Brain microvascular endothelial cell (primary cell): ENCODE measurements around the gene SORT1.

Experiments used
- DNase-seq: peaks from one replicate; pipeline ENCODE4 v3.0.0-alpha.2; 2020
- H3K27ac ChIP-seq: fragments of 250-450 bp; sonication (Bioruptor Pico); 2 replicates; pipeline ENCODE4 v1.5.1; 2020; ENCODE audit warnings: mild to moderate bottlenecking, moderate library complexity
- H3K27me3 ChIP-seq: fragments of 250-450 bp; sonication (Bioruptor Pico); replicated peaks from 2 replicates; pipeline ENCODE4 v1.5.1; 2020; ENCODE audit warnings: mild to moderate bottlenecking
- H3K36me3 ChIP-seq: fragments of 250-450 bp; sonication (Bioruptor Pico); replicated peaks from 2 replicates; pipeline ENCODE4 v1.5.1; 2020; ENCODE audit warnings: mild to moderate bottlenecking
- H3K4me3 ChIP-seq: 2 replicates; pipeline ENCODE4 v1.5.1; 2011; ENCODE audit warnings: low read depth, mild to moderate bottlenecking, control low read depth, low read length, moderate library complexity
- in situ Hi-C: cut with HindIII; loops from 2 replicates; pipeline ENCODE4 v1.10.0; 2017; ENCODE audit warnings: low sequenced_read_pairs, low pct_ligation_motif_present
- TF ChIP-seq, protein P1 (sequence below): IDR thresholded peaks from 2 replicates; pipeline ENCODE4 v1.5.1; 2011; ENCODE audit warnings: low read depth, mild to moderate bottlenecking, moderate library complexity, low read length, control low read depth, inconsistent platforms; ENCODE audit errors: missing control alignments

Gene SORT1

DNA sequence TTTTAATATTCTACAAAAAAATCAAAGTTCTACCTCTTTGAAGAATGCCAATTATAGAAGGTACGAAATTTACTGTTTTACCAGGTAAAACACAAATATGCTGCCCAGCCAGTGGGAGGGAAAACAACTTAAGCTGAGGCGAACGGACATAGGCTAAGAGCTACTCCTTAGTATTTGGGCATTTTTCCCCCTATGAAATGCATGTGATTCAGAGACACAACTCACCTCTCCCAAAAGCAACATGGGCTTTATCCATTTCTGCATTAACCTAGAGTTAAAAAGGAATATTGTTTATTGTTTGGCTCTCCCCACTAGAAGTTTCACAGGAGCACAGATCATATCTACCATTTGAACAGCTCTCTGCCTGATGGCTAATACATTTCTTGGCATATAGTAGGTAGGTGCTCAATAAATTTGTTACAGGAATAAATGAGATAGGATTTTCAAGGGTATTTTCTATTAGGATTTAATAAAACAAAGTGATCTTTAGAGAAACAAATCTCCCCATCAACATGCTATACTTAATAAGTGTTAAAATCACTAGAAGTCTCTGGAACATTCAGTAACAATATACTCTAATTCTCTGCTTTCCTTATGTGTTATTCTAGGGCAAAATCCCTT, 2.4 kb upstream of the SORT1 start:
- Histone ChIP-seq H3K4me3 (no peak overlapping the region), H3K27ac (no peak overlapping the region), H3K27me3 (no peaks in the 10 kb centered on the region), H3K36me3 (peaks cover 28% of the 10 kb centered on the region)
- in situ Hi-C loops, result no loop called here
- TF ChIP-seq, protein P1, sequence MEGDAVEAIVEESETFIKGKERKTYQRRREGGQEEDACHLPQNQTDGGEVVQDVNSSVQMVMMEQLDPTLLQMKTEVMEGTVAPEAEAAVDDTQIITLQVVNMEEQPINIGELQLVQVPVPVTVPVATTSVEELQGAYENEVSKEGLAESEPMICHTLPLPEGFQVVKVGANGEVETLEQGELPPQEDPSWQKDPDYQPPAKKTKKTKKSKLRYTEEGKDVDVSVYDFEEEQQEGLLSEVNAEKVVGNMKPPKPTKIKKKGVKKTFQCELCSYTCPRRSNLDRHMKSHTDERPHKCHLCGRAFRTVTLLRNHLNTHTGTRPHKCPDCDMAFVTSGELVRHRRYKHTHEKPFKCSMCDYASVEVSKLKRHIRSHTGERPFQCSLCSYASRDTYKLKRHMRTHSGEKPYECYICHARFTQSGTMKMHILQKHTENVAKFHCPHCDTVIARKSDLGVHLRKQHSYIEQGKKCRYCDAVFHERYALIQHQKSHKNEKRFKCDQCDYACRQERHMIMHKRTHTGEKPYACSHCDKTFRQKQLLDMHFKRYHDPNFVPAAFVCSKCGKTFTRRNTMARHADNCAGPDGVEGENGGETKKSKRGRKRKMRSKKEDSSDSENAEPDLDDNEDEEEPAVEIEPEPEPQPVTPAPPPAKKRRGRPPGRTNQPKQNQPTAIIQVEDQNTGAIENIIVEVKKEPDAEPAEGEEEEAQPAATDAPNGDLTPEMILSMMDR, result no peak
- DNase-seq, result no peak

DNA sequence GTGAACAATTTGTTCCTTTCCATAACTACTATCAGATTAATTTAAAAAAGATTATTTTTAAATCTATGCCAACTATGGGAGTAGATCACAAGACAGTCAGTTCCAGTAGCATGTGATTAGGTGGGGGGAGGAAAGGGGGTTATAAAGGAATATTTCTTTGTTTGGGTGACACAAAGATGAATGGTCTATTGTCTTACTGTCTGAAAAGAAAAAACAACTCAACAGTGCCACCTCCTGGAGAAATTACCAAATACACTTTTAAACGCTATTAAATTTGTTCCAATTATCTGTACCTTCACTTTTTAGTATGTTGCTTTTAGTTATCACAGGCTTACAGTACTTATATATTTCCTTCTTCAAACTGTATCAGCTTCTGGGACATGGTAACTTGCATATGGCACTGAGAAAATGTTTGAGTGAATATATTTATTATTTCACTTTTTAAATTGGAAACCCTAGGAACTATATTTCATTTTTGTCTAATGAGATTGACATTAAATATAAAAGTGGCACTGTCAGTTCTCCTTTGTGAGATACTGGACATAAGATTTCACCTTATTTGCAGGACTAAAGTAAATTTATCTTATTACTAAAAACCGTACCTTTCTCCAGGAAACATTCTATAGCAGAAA, 1.7 kb upstream of the SORT1 start:
- DNase-seq, result peak; percentile 52
- TF ChIP-seq, protein P1, result peak; percentile 28
- no peaks in the 10 kb centered on the region for H3K27me3 ChIP-seq
- H3K36me3 ChIP-seq, result peaks cover 22% of the 10 kb centered on the region
- no peak overlapping the region for H3K27ac ChIP-seq
- H3K4me3 ChIP-seq, result no peak overlapping the region
- in situ Hi-C loops, result no loop called here

DNA sequence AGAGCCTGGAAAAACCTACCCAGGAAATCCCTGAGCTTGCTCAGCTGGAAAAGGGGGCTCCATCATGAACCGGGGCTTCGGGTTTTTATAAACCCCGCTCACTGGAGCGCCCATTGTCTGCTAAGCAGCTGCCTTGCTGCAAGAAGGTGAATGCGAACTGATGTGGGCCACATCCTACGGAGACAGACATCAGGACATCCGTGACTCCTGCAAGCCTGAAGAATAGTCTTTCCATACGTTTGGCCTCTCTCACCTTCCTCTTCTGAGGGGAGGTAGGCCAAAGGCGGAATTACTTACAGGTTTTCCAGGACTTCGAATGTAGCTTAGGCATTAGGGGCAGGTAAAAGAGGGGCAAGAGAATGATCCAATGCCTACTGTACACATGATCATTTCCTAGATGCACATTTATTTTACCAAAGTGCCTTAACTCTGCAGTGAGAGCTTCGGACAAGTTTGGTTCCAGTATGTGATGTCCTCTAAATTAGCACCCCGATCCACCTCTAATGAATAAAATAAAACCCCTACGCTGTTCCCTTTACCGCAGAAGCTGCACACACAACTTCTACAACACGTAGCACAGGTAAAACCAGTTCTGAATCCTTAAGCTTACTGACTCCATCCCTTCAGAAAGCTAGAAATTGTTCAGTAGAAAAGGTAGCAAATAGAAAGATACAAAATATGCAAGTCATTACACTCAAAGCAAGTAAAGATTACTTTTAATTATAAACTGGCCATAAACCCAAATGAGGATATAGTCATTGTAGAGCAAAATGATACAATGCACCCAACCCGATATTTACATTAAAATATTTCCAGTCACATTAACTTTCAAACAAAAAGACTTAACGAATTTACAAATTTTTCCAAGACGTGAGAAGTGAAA, 866 bp upstream of the SORT1 start:
- H3K27me3 ChIP-seq, result no peaks in the 10 kb centered on the region
- peak overlapping the region; percentile 63 for H3K4me3 ChIP-seq
- H3K27ac ChIP-seq, result peak overlapping the region; percentile 17
- in situ Hi-C loops, result no loop called here
- peaks cover 19% of the 10 kb centered on the region for H3K36me3 ChIP-seq
- no peak for DNase-seq
- TF ChIP-seq, protein P1, result no peak

DNA sequence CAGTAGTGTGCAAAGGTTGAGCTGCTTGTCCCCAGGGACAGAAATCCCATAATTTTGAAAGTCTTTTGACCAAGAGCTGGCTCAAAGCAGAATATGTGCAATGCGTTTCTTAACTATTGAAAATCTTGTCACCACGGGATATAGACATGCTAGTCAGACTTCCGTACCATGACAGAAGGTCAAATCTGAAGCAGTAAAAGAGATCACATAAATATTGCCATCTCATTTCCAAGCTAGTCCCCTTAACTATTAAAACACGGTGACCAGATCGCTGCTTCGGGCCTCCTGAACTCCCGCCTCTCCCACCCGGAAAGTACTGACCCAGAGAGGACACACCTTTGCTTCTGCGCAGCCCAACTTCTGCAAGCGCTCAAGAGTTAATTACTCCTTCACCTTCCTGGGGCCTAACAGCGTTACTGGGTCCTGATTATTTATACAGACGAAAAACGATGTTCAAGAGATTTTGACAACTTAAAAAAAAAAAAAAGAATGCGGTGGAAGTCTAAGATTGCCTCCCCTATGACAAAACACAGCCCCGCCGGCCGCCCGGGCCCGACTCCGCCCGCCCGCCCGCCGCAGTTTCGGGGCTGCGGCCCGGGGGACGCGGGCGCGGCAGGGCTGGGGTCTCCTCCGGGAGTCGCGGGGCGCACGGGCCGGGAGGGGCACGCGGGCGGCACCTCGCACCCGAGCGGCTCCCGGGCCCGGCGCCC, 692 bp downstream of the SORT1 start:
- in situ Hi-C loops, result no loop called here
- H3K27ac ChIP-seq, result peak overlapping the region; percentile 78
- H3K36me3 ChIP-seq, result peaks cover 10% of the 10 kb centered on the region
- H3K27me3 ChIP-seq, result no peaks in the 10 kb centered on the region
- no peak for DNase-seq
- TF ChIP-seq, protein P1, result no peak
- peak overlapping the region; percentile 63 for H3K4me3 ChIP-seq

DNA sequence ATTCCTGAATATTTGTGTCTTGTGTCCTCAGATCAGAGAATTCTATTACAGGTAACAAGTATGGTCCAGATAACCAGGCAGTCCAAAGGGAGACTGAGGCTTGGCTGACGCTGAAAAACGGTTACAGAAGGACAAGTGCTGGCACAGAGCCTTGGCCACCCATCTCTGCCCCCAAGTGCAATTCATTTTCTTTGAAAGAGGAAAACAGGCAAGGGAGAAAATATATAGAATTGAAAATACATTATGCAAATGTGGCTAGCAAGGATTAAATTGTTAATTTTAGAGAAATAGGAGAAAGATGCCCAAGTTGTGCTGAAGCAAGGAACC, 1.2 kb downstream of the SORT1 start:
- peaks cover 7% of the 10 kb centered on the region for H3K36me3 ChIP-seq
- H3K4me3 ChIP-seq, result peak overlapping the region; percentile 63
- in situ Hi-C loops, result no loop called here
- H3K27me3 ChIP-seq, result no peaks in the 10 kb centered on the region
- TF ChIP-seq, protein P1, result no peak
- H3K27ac ChIP-seq, result peak overlapping the region; percentile 78
- no peak for DNase-seq
